ENCODE data around the gene TMEM132D. TPM values are rescaled to one million over a fixed set of nuclear protein-coding genes. Genes with fewer than 3 reads are reported as not detected.

TMEM132D gene
- total and polyA plus RNA-seq, 2 experiments from 2014 or later, result 2.0 to 2.4 TPM

DNA sequence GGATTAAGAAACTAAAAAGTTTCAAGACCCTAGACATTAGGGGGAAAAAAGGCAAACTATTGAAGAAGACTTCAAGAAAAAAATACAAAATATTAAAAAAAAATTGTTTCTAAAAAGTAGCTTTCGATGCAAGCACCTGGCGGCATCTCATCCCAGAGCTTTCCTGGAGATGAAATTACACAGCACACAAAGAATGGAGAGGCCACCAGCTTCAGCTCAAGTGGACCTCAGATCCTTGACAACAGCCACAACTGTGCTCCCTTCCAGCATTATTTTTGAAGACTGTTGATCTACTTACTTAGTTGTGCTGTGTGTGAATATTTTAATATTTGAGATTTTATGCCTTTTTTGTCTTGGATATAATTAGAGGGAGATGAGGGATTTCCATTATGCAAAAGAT, 571.5 kb downstream of the TMEM132D start:
- H3K79me2 ChIP-seq, result no peaks in the 10 kb centered on the region
- H3K4me2 ChIP-seq, result no peak overlapping the region
- no peaks in the 10 kb centered on the region for H3K36me3 ChIP-seq (replicated peaks; ENCODE audit: insufficient read depth, low read depth)
- H3K27ac ChIP-seq, result no peak overlapping the region
- H3K9me2 ChIP-seq (replicated peaks; ENCODE audit: insufficient read depth), result no peaks in the 10 kb centered on the region
- no peaks in the 10 kb centered on the region for H3K27me3 ChIP-seq
- TF ChIP-seq, protein P1, sequence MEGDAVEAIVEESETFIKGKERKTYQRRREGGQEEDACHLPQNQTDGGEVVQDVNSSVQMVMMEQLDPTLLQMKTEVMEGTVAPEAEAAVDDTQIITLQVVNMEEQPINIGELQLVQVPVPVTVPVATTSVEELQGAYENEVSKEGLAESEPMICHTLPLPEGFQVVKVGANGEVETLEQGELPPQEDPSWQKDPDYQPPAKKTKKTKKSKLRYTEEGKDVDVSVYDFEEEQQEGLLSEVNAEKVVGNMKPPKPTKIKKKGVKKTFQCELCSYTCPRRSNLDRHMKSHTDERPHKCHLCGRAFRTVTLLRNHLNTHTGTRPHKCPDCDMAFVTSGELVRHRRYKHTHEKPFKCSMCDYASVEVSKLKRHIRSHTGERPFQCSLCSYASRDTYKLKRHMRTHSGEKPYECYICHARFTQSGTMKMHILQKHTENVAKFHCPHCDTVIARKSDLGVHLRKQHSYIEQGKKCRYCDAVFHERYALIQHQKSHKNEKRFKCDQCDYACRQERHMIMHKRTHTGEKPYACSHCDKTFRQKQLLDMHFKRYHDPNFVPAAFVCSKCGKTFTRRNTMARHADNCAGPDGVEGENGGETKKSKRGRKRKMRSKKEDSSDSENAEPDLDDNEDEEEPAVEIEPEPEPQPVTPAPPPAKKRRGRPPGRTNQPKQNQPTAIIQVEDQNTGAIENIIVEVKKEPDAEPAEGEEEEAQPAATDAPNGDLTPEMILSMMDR (IDR thresholded peaks at IDR 0.05; ENCODE audit: poor library complexity), result no peak
- no peak for TF ChIP-seq EZH2phosphoT487 (IDR thresholded peaks at IDR 0.05; ENCODE audit: low read depth, severe bottlenecking, unreplicated experiment)
- no peak for TF ChIP-seq EZH2 (IDR thresholded peaks at IDR 0.05; ENCODE audit: borderline replicate concordance)
- no peaks in the 10 kb centered on the region for H4K20me1 ChIP-seq (ENCODE audit: insufficient read depth, poor library complexity, severe bottlenecking)
- no peak for DNase-seq (ENCODE audit: low spot score)
- no peaks in the 10 kb centered on the region for H3K4me1 ChIP-seq (ENCODE audit: insufficient read depth)
- no peaks in the 10 kb centered on the region for H3K9me3 ChIP-seq (ENCODE audit: low read depth)
- no peak overlapping the region for H3K4me3 ChIP-seq
- no peak overlapping the region for H2AFZ ChIP-seq
- WGBS (ENCODE audit: low lambda C conversion rate, missing lambda C conversion rate), result 94% methylated on average over 2 of the region's 2 CpGs

DNA sequence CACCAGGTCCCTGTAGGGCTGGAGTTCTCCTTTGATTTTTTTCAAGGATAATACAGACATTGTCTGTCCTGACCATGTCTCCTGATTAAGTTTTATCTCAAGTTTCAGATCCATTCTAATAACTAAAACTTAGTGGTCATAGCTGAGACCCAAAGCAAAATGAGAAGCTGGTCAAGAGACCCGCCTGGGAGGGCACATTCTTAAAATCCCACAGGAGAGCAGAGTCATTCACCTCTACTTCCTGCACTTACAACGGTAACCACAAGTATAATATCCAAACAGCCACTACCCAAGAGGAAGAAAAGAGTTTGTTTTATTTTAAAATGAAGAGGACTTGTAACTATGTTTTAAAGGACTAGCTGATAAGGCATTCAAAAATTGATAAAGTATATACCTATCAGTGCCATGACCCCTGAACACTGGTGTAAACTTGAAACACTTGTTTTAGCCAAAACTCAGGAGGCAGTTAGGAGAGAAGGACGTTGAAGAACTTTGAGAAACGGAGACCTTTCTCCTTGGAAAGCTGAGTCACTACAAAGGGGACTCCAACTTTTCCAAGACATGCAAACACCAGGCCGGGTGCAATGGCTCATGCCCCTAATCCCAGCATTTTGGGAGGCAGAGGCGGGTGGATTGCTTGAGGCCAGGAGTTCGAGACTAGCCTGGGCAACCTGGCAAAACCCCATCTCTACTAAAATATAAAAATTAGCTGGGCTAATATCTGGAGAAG, 572.3 kb downstream of the TMEM132D start:
- no peaks in the 10 kb centered on the region for H3K9me2 ChIP-seq (replicated peaks; ENCODE audit: insufficient read depth)
- no peaks in the 10 kb centered on the region for H4K20me1 ChIP-seq (ENCODE audit: insufficient read depth, poor library complexity, severe bottlenecking)
- H3K4me3 ChIP-seq, result no peak overlapping the region
- H3K79me2 ChIP-seq, result no peaks in the 10 kb centered on the region
- H2AFZ ChIP-seq, result no peak overlapping the region
- no peaks in the 10 kb centered on the region for H3K27me3 ChIP-seq
- no peaks in the 10 kb centered on the region for H3K9me3 ChIP-seq (ENCODE audit: low read depth)
- no peak overlapping the region for H3K4me2 ChIP-seq
- DNase-seq (ENCODE audit: low spot score), result no peak
- TF ChIP-seq EZH2 (IDR thresholded peaks at IDR 0.05; ENCODE audit: borderline replicate concordance) (no peak), EZH2phosphoT487 (IDR thresholded peaks at IDR 0.05; ENCODE audit: low read depth, severe bottlenecking, unreplicated experiment) (no peak)
- H3K27ac ChIP-seq, result no peak overlapping the region
- WGBS (ENCODE audit: low lambda C conversion rate, missing lambda C conversion rate), result 85% methylated on average over 7 of the region's 7 CpGs
- H3K36me3 ChIP-seq (replicated peaks; ENCODE audit: insufficient read depth, low read depth), result no peaks in the 10 kb centered on the region
- H3K4me1 ChIP-seq (ENCODE audit: insufficient read depth), result no peaks in the 10 kb centered on the region

DNA sequence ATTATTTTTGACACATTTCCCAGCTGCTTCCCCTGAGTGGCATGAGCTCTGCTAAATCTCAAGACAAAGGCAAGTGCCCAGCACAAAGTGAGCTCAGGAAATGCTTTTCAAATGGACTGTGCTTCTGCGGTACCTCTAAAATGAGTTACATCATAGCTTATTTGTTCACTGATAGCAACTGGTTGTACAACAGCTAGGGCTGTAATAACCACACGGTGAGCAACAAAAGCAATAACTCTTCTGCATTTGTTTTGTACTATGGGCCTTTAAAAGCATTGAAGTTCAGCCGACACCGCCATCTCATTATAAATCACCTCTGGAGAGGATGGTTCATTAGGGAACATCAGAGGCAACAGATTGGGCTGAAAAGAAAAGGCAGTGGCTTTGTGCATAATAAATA, 575.6 kb downstream of the TMEM132D start:
- no peak overlapping the region for H2AFZ ChIP-seq
- H4K20me1 ChIP-seq (ENCODE audit: insufficient read depth, poor library complexity, severe bottlenecking), result no peaks in the 10 kb centered on the region
- 70% methylated on average over 4 of the region's 4 CpGs for WGBS (ENCODE audit: low lambda C conversion rate, missing lambda C conversion rate)
- H3K4me1 ChIP-seq (ENCODE audit: insufficient read depth), result no peaks in the 10 kb centered on the region
- no peak overlapping the region for H3K4me2 ChIP-seq
- no peak overlapping the region for H3K4me3 ChIP-seq
- H3K27me3 ChIP-seq, result no peaks in the 10 kb centered on the region
- no peaks in the 10 kb centered on the region for H3K36me3 ChIP-seq (replicated peaks; ENCODE audit: insufficient read depth, low read depth)
- H3K9me3 ChIP-seq (ENCODE audit: low read depth), result no peaks in the 10 kb centered on the region
- H3K79me2 ChIP-seq, result no peaks in the 10 kb centered on the region
- DNase-seq (ENCODE audit: low spot score), result no peak
- TF ChIP-seq, protein P1 (IDR thresholded peaks at IDR 0.05; ENCODE audit: poor library complexity), result no peak
- no peak for TF ChIP-seq EZH2 (IDR thresholded peaks at IDR 0.05; ENCODE audit: borderline replicate concordance)
- TF ChIP-seq EZH2phosphoT487 (IDR thresholded peaks at IDR 0.05; ENCODE audit: low read depth, severe bottlenecking, unreplicated experiment), result no peak
- no peaks in the 10 kb centered on the region for H3K9me2 ChIP-seq (replicated peaks; ENCODE audit: insufficient read depth)
- H3K27ac ChIP-seq, result no peak overlapping the region

DNA sequence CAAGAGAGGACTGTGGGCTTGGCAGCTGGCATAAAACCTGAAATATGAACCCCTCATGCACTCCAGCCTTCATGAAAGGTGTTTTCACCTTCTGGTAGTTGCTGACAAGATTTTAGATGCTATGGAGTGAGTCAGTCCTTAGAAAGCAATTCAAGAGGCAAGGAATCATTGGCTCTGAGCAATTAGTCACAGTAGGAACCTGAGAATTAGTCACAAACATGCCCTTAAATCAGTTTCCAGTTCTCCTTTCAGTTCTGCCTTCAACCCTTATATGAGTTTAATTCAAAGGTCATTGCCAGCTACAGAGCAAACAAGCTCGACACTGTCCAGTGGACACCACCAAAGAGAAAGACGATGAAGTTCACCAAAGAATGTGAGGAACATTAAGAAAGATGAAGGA, 578.3 kb downstream of the TMEM132D start:
- no peaks in the 10 kb centered on the region for H3K4me1 ChIP-seq (ENCODE audit: insufficient read depth)
- H3K9me3 ChIP-seq (ENCODE audit: low read depth), result no peaks in the 10 kb centered on the region
- no peak overlapping the region for H2AFZ ChIP-seq
- no peaks in the 10 kb centered on the region for H3K9me2 ChIP-seq (replicated peaks; ENCODE audit: insufficient read depth)
- TF ChIP-seq, protein P1 (IDR thresholded peaks at IDR 0.05; ENCODE audit: poor library complexity), result no peak
- TF ChIP-seq EZH2phosphoT487 (IDR thresholded peaks at IDR 0.05; ENCODE audit: low read depth, severe bottlenecking, unreplicated experiment) (no peak), EZH2 (IDR thresholded peaks at IDR 0.05; ENCODE audit: borderline replicate concordance) (no peak)
- no peak for DNase-seq (ENCODE audit: low spot score)
- 91% methylated on average over 2 of the region's 2 CpGs for WGBS (ENCODE audit: low lambda C conversion rate, missing lambda C conversion rate)
- H3K27ac ChIP-seq, result no peak overlapping the region
- no peak overlapping the region for H3K4me2 ChIP-seq
- H3K36me3 ChIP-seq (replicated peaks; ENCODE audit: insufficient read depth, low read depth), result no peaks in the 10 kb centered on the region
- H4K20me1 ChIP-seq (ENCODE audit: insufficient read depth, poor library complexity, severe bottlenecking), result no peaks in the 10 kb centered on the region
- H3K27me3 ChIP-seq, result no peaks in the 10 kb centered on the region
- H3K79me2 ChIP-seq, result no peaks in the 10 kb centered on the region
- no peak overlapping the region for H3K4me3 ChIP-seq
